WTC11 (cell line): ENCODE results near the gene RELL1. TPM values are rescaled to one million over a fixed set of nuclear protein-coding genes. Genes with fewer than 3 reads are reported as not detected.

Experiments
- ATAC-seq: fragments of 200-7000 bp; cut with Tn5 transposase; 2 replicates; pipeline ENCODE4 v1.10.0; 2021; ENCODE audit warnings: mild to moderate bottlenecking, moderate library complexity
- CTCF ChIA-PET: fragments of 300-600 bp; sonication (Branson Sonifier 250); formaldehyde crosslinking; loops from one replicate; lab custom pipeline; 2021; ENCODE audit warnings: antibody characterized with exemption; lab: Charles Lee
- POLR2A ChIA-PET: fragments of 350-600 bp; sonication (Branson Sonifier 250); formaldehyde crosslinking; loops from one replicate; lab custom pipeline; 2021; ENCODE audit warnings: antibody characterized with exemption; lab: Charles Lee
- DNase-seq: peaks from one replicate; pipeline ENCODE4 v3.0.0; 2021; ENCODE audit warnings: low spot score
- H3K27ac Mint-ChIP-seq: 2 replicates; pipeline ENCODE4 v1.8.0; 2021; ENCODE audit warnings: mixed read lengths
- H3K27me3 Mint-ChIP-seq: 2 replicates; pipeline ENCODE4 v1.8.0; 2021; ENCODE audit warnings: low read depth, mild to moderate bottlenecking, moderate library complexity, mixed read lengths
- H3K36me3 Mint-ChIP-seq: 2 replicates; pipeline ENCODE4 v1.8.0; 2021; ENCODE audit warnings: mixed read lengths
- H3K4me1 Mint-ChIP-seq: 2 replicates; pipeline ENCODE4 v1.8.0; 2022; ENCODE audit warnings: mixed read lengths
- H3K4me3 Mint-ChIP-seq: 2 replicates; pipeline ENCODE4 v1.8.0; 2021; ENCODE audit warnings: mild to moderate bottlenecking, moderate library complexity, mixed read lengths
- H3K9me3 Mint-ChIP-seq: 2 replicates; pipeline ENCODE4 v1.8.0; 2021; ENCODE audit warnings: mixed read lengths
- EMX1 ChIP-seq: fragments of 250-450 bp; sonication (Bioruptor Pico); IDR thresholded peaks from 2 replicates; pipeline ENCODE4 v1.8.0; 2021; ENCODE audit warnings: mild to moderate bottlenecking
- FOXJ3 ChIP-seq: sonication (generic); formaldehyde crosslinking; IDR thresholded peaks from 2 replicates; pipeline ENCODE4 v1.9.0; 2021; ENCODE audit warnings: missing genetic modification reagents, mild to moderate bottlenecking, borderline replicate concordance
- NR1H2 ChIP-seq: sonication (generic); formaldehyde crosslinking; IDR thresholded peaks from 2 replicates; pipeline ENCODE4 v1.9.0; 2021; ENCODE audit warnings: mild to moderate bottlenecking, moderate library complexity, missing genetic modification reagents
- SP1 ChIP-seq: sonication (generic); formaldehyde crosslinking; conservative IDR thresholded peaks from 2 replicates; pipeline ENCODE4 v1.8.1; 2022; ENCODE audit warnings: missing genetic modification reagents
- TP53 ChIP-seq: sonication (generic); formaldehyde crosslinking; IDR thresholded peaks from 2 replicates; pipeline ENCODE4 v1.8.1; 2023; ENCODE audit warnings: mild to moderate bottlenecking, missing genetic modification reagents
- ZNF121 ChIP-seq: sonication (generic); formaldehyde crosslinking; IDR thresholded peaks from 2 replicates; pipeline ENCODE4 v1.8.0; 2023; ENCODE audit warnings: missing genetic modification reagents
- ZNF219 ChIP-seq: sonication (generic); formaldehyde crosslinking; IDR thresholded peaks from 2 replicates; pipeline ENCODE4 v1.8.0; 2023; ENCODE audit warnings: missing genetic modification reagents, mild to moderate bottlenecking, borderline replicate concordance
- total RNA-seq: library from RNA; stranded (reverse); gene quantifications from 3 replicates; pipeline ENCODE4 v1.2.3, GENCODE V29; 2021
- TF ChIP-seq, protein P1 (sequence below): sonication (generic); formaldehyde crosslinking; IDR thresholded peaks from 2 replicates; pipeline ENCODE4 v1.8.1; 2023; ENCODE audit warnings: mild to moderate bottlenecking, moderate library complexity, missing genetic modification reagents
- TF ChIP-seq, protein P2 (sequence below): sonication (generic); formaldehyde crosslinking; conservative IDR thresholded peaks from 2 replicates; pipeline ENCODE4 v1.8.1; 2022; ENCODE audit warnings: mild to moderate bottlenecking, missing genetic modification reagents
- TF ChIP-seq, protein P3 (sequence below): sonication (generic); formaldehyde crosslinking; IDR thresholded peaks from 2 replicates; pipeline ENCODE4 v1.8.0; 2023; ENCODE audit warnings: mild to moderate bottlenecking, missing genetic modification reagents
- TF ChIP-seq, protein P4 (sequence below): sonication (generic); formaldehyde crosslinking; IDR thresholded peaks from 2 replicates; pipeline ENCODE4 v1.8.1; 2022; ENCODE audit warnings: missing genetic modification reagents, borderline replicate concordance
- TF ChIP-seq, protein P5 (sequence below): fragments of 250-450 bp; sonication (Bioruptor Pico); conservative IDR thresholded peaks from 2 replicates; pipeline ENCODE4 v1.9.0; 2021; ENCODE audit warnings: mild to moderate bottlenecking
- TF ChIP-seq, protein P6 (sequence below): fragments of 250-450 bp; sonication (Bioruptor Pico); IDR thresholded peaks from 2 replicates; pipeline ENCODE4 v1.9.0; 2021; ENCODE audit warnings: moderate library complexity, mild to moderate bottlenecking, inconsistent platforms, borderline replicate concordance

Gene RELL1
- total RNA-seq, 1 experiment from 2014 or later = 14.4 TPM

DNA sequence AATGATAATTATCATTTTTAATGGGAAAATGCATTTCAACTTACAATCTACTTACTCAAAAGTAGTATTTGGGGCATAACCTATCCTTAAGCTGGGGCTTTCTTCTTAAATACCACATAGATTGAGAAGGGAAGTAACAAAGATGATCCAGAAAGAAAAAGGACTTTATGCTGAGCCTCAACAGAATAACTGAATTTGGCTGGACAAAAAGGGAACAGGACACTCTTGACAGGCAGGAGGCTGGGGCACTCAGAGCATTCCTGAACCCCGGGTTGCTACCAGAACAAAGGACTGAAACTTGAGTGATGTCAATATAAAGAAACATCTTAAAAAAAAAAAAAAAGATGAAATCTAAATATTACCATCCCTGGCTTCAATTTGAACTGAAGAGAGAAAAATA is 23.9 kb downstream of the RELL1 start:
- no peak for DNase-seq
- TF ChIP-seq, protein P1, sequence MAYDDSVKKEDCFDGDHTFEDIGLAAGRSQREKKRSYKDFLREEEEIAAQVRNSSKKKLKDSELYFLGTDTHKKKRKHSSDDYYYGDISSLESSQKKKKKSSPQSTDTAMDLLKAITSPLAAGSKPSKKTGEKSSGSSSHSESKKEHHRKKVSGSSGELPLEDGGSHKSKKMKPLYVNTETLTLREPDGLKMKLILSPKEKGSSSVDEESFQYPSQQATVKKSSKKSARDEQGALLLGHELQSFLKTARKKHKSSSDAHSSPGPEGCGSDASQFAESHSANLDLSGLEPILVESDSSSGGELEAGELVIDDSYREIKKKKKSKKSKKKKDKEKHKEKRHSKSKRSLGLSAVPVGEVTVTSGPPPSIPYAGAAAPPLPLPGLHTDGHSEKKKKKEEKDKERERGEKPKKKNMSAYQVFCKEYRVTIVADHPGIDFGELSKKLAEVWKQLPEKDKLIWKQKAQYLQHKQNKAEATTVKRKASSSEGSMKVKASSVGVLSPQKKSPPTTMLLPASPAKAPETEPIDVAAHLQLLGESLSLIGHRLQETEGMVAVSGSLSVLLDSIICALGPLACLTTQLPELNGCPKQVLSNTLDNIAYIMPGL = no peak
- TF ChIP-seq SP1 (CRISPR knock-in tag) (no peak), ZNF121 (CRISPR knock-in tag) (no peak), TP53 (no peak), NR1H2 (CRISPR knock-in tag) (no peak), ZNF219 (no peak), EMX1 (no peak), FOXJ3 (CRISPR knock-in tag) (no peak)
- TF ChIP-seq, protein P2, sequence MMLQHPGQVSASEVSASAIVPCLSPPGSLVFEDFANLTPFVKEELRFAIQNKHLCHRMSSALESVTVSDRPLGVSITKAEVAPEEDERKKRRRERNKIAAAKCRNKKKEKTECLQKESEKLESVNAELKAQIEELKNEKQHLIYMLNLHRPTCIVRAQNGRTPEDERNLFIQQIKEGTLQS (CRISPR knock-in tag) = no peak
- TF ChIP-seq, protein P3, sequence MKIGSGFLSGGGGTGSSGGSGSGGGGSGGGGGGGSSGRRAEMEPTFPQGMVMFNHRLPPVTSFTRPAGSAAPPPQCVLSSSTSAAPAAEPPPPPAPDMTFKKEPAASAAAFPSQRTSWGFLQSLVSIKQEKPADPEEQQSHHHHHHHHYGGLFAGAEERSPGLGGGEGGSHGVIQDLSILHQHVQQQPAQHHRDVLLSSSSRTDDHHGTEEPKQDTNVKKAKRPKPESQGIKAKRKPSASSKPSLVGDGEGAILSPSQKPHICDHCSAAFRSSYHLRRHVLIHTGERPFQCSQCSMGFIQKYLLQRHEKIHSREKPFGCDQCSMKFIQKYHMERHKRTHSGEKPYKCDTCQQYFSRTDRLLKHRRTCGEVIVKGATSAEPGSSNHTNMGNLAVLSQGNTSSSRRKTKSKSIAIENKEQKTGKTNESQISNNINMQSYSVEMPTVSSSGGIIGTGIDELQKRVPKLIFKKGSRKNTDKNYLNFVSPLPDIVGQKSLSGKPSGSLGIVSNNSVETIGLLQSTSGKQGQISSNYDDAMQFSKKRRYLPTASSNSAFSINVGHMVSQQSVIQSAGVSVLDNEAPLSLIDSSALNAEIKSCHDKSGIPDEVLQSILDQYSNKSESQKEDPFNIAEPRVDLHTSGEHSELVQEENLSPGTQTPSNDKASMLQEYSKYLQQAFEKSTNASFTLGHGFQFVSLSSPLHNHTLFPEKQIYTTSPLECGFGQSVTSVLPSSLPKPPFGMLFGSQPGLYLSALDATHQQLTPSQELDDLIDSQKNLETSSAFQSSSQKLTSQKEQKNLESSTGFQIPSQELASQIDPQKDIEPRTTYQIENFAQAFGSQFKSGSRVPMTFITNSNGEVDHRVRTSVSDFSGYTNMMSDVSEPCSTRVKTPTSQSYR (CRISPR knock-in tag) = no peak
- TF ChIP-seq, protein P4, sequence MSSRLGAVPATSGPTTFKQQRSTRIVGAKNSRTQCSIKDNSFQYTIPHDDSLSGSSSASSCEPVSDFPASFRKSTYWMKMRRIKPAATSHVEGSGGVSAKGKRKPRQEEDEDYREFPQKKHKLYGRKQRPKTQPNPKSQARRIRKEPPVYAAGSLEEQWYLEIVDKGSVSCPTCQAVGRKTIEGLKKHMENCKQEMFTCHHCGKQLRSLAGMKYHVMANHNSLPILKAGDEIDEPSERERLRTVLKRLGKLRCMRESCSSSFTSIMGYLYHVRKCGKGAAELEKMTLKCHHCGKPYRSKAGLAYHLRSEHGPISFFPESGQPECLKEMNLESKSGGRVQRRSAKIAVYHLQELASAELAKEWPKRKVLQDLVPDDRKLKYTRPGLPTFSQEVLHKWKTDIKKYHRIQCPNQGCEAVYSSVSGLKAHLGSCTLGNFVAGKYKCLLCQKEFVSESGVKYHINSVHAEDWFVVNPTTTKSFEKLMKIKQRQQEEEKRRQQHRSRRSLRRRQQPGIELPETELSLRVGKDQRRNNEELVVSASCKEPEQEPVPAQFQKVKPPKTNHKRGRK (CRISPR knock-in tag) = no peak
- TF ChIP-seq, protein P5, sequence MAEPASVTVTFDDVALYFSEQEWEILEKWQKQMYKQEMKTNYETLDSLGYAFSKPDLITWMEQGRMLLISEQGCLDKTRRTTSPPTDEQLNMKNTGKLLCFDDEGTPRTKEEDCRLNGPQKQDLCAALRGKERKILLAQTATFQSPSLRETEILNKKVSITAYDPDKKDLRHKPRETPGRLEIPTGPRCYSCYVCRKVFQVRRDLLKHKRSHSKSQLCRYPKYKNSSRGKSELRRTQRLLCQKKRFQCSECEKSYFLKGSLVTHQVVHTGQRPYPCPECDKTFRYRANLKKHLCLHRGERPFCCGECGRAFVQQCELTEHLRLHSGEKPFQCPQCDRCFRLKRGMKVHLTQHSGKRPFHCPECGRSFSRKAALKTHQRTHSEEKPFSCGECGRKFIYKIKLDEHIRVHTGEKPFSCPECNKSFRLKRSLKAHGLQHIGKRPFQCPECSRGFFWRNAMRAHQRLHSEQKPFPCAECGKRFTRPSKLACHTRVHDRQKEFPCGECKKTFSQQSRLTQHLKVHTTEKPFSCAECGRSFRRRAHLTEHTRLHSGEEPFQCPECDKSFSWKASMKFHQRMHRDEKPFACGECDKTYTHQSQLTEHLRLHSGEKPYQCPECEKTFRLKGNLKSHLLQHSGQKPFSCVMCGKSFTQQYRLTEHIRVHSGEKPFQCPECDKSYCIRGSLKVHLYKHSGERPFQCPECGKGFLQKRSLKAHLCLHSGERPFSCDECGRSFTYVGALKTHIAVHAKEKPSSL = no peak
- TF ChIP-seq, all 79 proteins: peak for 0
- Mint-ChIP-seq H3K27me3 (peaks cover 11% of the 10 kb centered on the region), H3K4me1 (peaks cover 60% of the 10 kb centered on the region), H3K36me3 (peaks cover 12% of the 10 kb centered on the region), H3K9me3 (peaks cover 12% of the 10 kb centered on the region), H3K4me3 (no peak overlapping the region), H3K27ac (no peak overlapping the region)
- ChIA-PET CTCF (interaction anchor here (1.1 to 2.5 kb wide), 2 partner anchors 59 to 139 kb away, joined by 4 to 9 read pairs; no protein-coding TSS in a partner anchor), POLR2A (no interaction called here)
- ATAC-seq = peak; percentile 33

DNA sequence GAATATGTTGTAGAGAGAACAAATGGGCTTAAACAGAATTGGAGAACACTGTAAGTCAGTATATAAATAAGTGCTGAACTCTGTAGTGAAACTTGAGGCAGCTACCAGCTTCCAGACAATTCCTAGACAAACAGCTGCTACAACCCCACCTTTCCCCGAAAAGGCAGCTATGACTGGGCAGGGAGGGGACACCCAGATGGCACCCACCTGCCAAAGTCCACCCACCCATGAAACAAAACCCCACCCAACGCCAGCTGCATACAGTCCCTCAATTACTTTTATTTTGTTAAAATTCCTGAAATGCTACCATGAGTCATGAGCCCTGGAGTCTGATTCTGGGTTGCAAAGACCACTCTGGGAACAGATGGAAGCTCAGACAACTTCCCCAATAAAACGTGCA is 24.4 kb downstream of the RELL1 start:
- POLR2A ChIA-PET = no interaction called here
- Mint-ChIP-seq H3K4me3 (no peak overlapping the region), H3K27me3 (peaks cover 13% of the 10 kb centered on the region)
- TF ChIP-seq, protein P6, sequence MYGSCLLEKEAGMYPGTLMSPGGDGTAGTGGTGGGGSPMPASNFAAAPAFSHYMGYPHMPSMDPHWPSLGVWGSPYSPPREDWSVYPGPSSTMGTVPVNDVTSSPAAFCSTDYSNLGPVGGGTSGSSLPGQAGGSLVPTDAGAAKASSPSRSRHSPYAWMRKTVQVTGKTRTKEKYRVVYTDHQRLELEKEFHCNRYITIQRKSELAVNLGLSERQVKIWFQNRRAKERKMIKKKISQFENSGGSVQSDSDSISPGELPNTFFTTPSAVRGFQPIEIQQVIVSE (CRISPR knock-in tag) = no peak
- TF ChIP-seq, all 79 proteins: peak for 0
- Mint-ChIP-seq H3K9me3 (peaks cover 15% of the 10 kb centered on the region), H3K27ac (no peak overlapping the region), H3K36me3 (peaks cover 14% of the 10 kb centered on the region), H3K4me1 (peaks cover 57% of the 10 kb centered on the region)
- DNase-seq (no peak), ATAC-seq (no peak)
- CTCF ChIA-PET = interaction anchor here (1.1 to 2.5 kb wide), 2 partner anchors 59 to 140 kb away, joined by 4 to 9 read pairs; no protein-coding TSS in a partner anchor
